ENCODE results near the gene ST6GALNAC4. TPM values are rescaled to one million over a fixed set of nuclear protein-coding genes. Genes with fewer than 3 reads are reported as not detected.
A peak's percentile ranks its signal among the peaks of the same experiment; 100 is the strongest.

Gene ST6GALNAC4
- polyA plus RNA-seq, 1 of the 3 experiments (the other 2 are of a cell fraction) = 30.2 TPM

DNA sequence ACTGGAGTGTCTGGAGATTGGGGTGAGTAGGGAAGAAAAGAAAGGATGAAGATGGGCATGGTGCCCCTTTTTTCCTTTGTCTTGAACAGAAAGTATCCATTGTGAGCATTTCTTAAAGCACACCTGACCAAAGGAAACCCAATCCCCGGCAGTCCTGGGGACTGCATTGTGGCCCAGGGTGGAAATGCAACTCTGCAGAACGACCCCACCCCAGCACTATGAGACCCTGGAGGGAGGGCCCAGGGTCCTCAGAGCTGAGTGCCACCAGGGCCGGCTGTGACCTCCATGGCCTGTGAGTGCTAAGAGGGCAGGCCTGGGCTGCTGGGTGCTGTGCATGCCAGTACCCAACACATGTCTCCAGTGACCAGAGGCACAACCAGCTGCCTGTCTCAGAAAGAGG lies 45.4 kb upstream of the ST6GALNAC4 start:
- WGBS (ENCODE audit: low lambda C conversion rate) = 53% methylated on average over 3 of the region's 3 CpGs

DNA sequence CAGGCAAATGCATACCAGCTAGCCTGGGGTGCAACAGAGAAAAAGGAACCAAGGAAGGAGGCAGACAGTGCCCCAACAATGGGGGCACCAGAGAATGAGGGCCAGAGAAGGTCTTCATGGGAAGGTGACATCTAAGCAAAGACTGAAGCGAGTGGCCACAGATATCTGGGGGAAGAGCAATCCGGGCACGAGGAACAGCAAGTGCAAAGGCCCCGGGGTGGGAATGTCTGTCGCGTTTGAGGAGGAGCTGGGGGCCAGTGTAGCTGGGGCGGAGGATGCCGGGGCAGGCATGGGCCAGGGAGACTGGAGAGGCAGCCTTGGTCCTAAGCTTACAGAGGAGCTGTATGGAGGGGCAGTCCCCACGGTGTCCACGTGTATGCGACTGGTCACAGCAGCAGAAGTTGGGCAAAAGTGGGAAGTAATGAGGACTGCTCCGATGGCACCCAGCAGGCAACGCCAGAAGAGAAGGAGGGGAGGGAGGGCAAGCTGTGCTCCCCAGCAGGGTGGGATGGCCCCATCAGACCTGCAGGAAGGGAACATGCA lies 44.8 kb upstream of the ST6GALNAC4 start:
- Histone ChIP-seq H4K20me1 (ENCODE audit: insufficient read depth) (peaks cover 4% of the 10 kb centered on the region; the same call in 1 of the 2 replicates), H3K27ac (ENCODE audit: low read depth in 2 of 2, low read length in 1 of 2) (peak overlapping the region in 1 of 2 experiments; percentile 72; a peak in 1 of 4 replicates), H3K9ac (no peak overlapping the region), H3K4me2 (no peak overlapping the region), H3K79me2 (ENCODE audit: insufficient read depth) (peaks cover 70% of the 10 kb centered on the region), H3K4me1 (ENCODE audit: control insufficient read depth in 1 of 2, insufficient read depth in 2 of 2, low read depth in 1 of 2, low read length in 1 of 2) (peaks cover 38 to 62% of the 10 kb centered on the region in 2 experiments), H3K36me3 (replicated peaks in 1 of 2; ENCODE audit: control insufficient read depth in 1 of 2, insufficient read depth in 2 of 2, low read length in 1 of 2) (no peaks in the 10 kb centered on the region), H3K27me3 (ENCODE audit: insufficient read depth) (no peaks in the 10 kb centered on the region), H3F3A (replicated peaks; ENCODE audit: insufficient read depth) (peaks cover 12% of the 10 kb centered on the region), H2AFZ (ENCODE audit: low read depth) (no peak overlapping the region), H3K9me3 (no peaks in the 10 kb centered on the region), H3K4me3 (ENCODE audit: low read depth in 2 of 2, low read length in 1 of 2) (no peak overlapping the region), H3K9me2 (no peaks in the 10 kb centered on the region)
- POLR2A ChIA-PET = interaction anchor here (0.6 kb wide), 1 partner anchor 22 kb away, joined by 3 read pairs; no protein-coding TSS in a partner anchor
- DNase-seq = no peak
- WGBS (ENCODE audit: low lambda C conversion rate) = 94% methylated on average over 13 of the region's 13 CpGs
- TF ChIP-seq TEAD4 (IDR thresholded peaks at IDR 0.05; ENCODE audit: borderline replicate concordance, insufficient read depth) (no peak), YY1 (IDR thresholded peaks at IDR 0.05; ENCODE audit: low read depth) (no peak)
- CTCF ChIA-PET = interaction anchor here (0.9 to 6.2 kb wide), 8 partner anchors 12 to 156 kb away, joined by 3 to 55 read pairs (median 4); no protein-coding TSS in a partner anchor

More for the DNA sequence above, 45.4 kb upstream of the ST6GALNAC4 start:
- Histone ChIP-seq H3F3A (replicated peaks; ENCODE audit: insufficient read depth) (peaks cover 12% of the 10 kb centered on the region), H3K36me3 (replicated peaks in 1 of 2; ENCODE audit: control insufficient read depth in 1 of 2, insufficient read depth in 2 of 2, low read length in 1 of 2) (no peaks in the 10 kb centered on the region), H3K9me2 (no peaks in the 10 kb centered on the region), H3K9me3 (no peaks in the 10 kb centered on the region), H3K27me3 (ENCODE audit: insufficient read depth) (no peaks in the 10 kb centered on the region), H3K4me2 (no peak overlapping the region), H3K4me1 (ENCODE audit: control insufficient read depth in 1 of 2, insufficient read depth in 2 of 2, low read depth in 1 of 2, low read length in 1 of 2) (peaks cover 44 to 68% of the 10 kb centered on the region in 2 experiments), H3K9ac (no peak overlapping the region), H2AFZ (ENCODE audit: low read depth) (no peak overlapping the region), H4K20me1 (ENCODE audit: insufficient read depth) (no peaks in the 10 kb centered on the region), H3K79me2 (ENCODE audit: insufficient read depth) (peaks cover 70% of the 10 kb centered on the region), H3K4me3 (ENCODE audit: low read depth in 2 of 2, low read length in 1 of 2) (no peak overlapping the region), H3K27ac (ENCODE audit: low read depth in 2 of 2, low read length in 1 of 2) (peak overlapping the region in 1 of 2 experiments; percentile 72; a peak in 1 of 4 replicates)
- ChIA-PET CTCF (interaction anchor here (1.0 to 6.2 kb wide), 7 partner anchors 10 to 156 kb away, joined by 3 to 55 read pairs (median 11); no protein-coding TSS in a partner anchor), POLR2A (interaction anchor here (0.6 kb wide), 2 partner anchors 23 to 351 kb away, joined by 3 read pairs; no protein-coding TSS in a partner anchor)
- TF ChIP-seq TEAD4 (IDR thresholded peaks at IDR 0.05; ENCODE audit: borderline replicate concordance, insufficient read depth) = no peak
- TF ChIP-seq CHD2 (IDR thresholded peaks at IDR 0.05; ENCODE audit: low read length, partially characterized antibody) = no peak
- TF ChIP-seq, protein P1, sequence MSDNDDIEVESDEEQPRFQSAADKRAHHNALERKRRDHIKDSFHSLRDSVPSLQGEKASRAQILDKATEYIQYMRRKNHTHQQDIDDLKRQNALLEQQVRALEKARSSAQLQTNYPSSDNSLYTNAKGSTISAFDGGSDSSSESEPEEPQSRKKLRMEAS (IDR thresholded peaks at IDR 0.05; ENCODE audit: low read depth) = no peak
- no peak for TF ChIP-seq FOXM1 (IDR thresholded peaks at IDR 0.05; ENCODE audit: low read depth)
- TF ChIP-seq GATA2 (CRISPR knock-in tag; IDR thresholded peaks at IDR 0.05) = no peak
- no peak for TF ChIP-seq SMC3 (IDR thresholded peaks at IDR 0.05; ENCODE audit: low read depth, low read length)
- DNase-seq = no peak

DNA sequence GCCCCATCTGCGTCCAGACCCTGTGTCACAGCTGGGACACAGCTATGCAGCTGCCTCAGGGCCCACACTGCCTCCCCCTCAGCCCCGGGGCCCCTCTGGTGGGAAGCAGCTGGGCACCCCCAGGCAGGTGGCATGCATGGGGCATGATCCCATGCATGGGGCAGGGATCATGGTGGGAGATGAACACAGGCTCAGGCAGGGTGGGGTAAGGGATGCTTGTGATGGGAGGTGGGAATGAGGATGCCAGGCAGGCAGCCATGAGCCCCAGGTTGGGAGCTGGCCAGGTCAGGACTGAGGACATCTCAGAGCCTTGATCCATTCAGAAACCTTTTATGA lies 44.3 kb upstream of the ST6GALNAC4 start:
- H2AFZ ChIP-seq (ENCODE audit: low read depth) = no peak overlapping the region
- H3K36me3 ChIP-seq (replicated peaks in 1 of 2; ENCODE audit: control insufficient read depth in 1 of 2, insufficient read depth in 2 of 2, low read length in 1 of 2) = no peaks in the 10 kb centered on the region
- CTCF ChIA-PET = interaction anchor here (0.9 to 6.2 kb wide), 9 partner anchors 9 to 157 kb away, joined by 3 to 55 read pairs (median 4); no protein-coding TSS in a partner anchor
- no peak overlapping the region for H3K4me3 ChIP-seq (ENCODE audit: low read depth in 2 of 2, low read length in 1 of 2)
- peaks cover 70% of the 10 kb centered on the region for H3K79me2 ChIP-seq (ENCODE audit: insufficient read depth)
- no peaks in the 10 kb centered on the region for H3K9me3 ChIP-seq
- no peak for TF ChIP-seq RFX5 (IDR thresholded peaks at IDR 0.05; ENCODE audit: low read length)
- no peak for TF ChIP-seq FOXJ3 (CRISPR knock-in tag; IDR thresholded peaks at IDR 0.05)
- TF ChIP-seq JUND (IDR thresholded peaks at IDR 0.05) = no peak
- TF ChIP-seq MEF2A (IDR thresholded peaks at IDR 0.05; ENCODE audit: borderline replicate concordance, low read depth) = no peak
- no peaks in the 10 kb centered on the region for H3K27me3 ChIP-seq (ENCODE audit: insufficient read depth)
- H3K9ac ChIP-seq = no peak overlapping the region
- H4K20me1 ChIP-seq (ENCODE audit: insufficient read depth) = peaks cover 9% of the 10 kb centered on the region
- DNase-seq = no peak
- peaks cover 33 to 56% of the 10 kb centered on the region in 2 experiments for H3K4me1 ChIP-seq (ENCODE audit: control insufficient read depth in 1 of 2, insufficient read depth in 2 of 2, low read depth in 1 of 2, low read length in 1 of 2)
- no peak overlapping the region for H3K4me2 ChIP-seq
- peaks cover 8% of the 10 kb centered on the region for H3F3A ChIP-seq (replicated peaks; ENCODE audit: insufficient read depth)
- POLR2A ChIA-PET = no interaction called here
- H3K9me2 ChIP-seq = no peaks in the 10 kb centered on the region
- no peak overlapping the region; a peak in 1 of 4 replicates for H3K27ac ChIP-seq (ENCODE audit: low read depth in 2 of 2, low read length in 1 of 2)
- WGBS (ENCODE audit: low lambda C conversion rate) = no CpG with 5 or more reads among the region's 2 CpGs
